Endometrial microvascular endothelial cells (primary cell): ENCODE measurements around the gene ZMIZ1. TPM values are rescaled to one million over a fixed set of nuclear protein-coding genes. Genes with fewer than 3 reads are reported as not detected.

Source experiments
- in situ Hi-C: cut with HindIII; loops from 2 replicates; pipeline ENCODE4 v1.10.0; 2017; ENCODE audit warnings: low sequenced_read_pairs, low pct_unique_long_range_greater_than_20kb; ENCODE audit errors: inconsistent ontology term
- total RNA-seq: library from RNA; depleted of rRNA; stranded (reverse); fragments of >200 nt; gene quantifications from one replicate; pipeline ENCODE4 v1.2.3, GENCODE V29; 2015; ENCODE audit errors: inconsistent ontology term

The ZMIZ1 gene
- total RNA-seq, 1 donor from 2014 or later: 19.5 TPM

DNA sequence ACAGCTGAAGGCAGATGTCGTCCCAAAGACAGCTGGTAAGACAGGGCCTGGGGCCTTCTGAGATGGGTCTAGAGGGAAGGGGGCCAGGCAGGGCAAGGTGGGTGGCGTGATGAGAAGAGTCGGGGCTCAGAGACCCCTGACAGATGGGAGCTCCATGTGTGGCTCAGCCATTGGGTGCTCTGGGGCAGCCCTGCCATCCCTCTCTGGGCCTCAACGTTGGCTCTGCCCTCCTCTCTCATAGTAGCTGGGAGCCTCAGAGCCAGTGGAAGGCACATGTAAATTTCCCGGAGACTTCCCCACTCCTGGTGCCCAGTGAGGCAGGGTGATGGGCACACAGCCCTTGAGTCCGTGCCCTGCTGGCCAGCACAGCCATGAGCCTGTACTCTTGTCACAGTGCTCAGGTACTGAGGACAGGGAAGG lies 280.3 kb downstream of the ZMIZ1 start:
- in situ Hi-C loops: loop anchor here (25.0 kb wide), 1 partner anchor 138 kb away; no protein-coding TSS in a partner anchor

DNA sequence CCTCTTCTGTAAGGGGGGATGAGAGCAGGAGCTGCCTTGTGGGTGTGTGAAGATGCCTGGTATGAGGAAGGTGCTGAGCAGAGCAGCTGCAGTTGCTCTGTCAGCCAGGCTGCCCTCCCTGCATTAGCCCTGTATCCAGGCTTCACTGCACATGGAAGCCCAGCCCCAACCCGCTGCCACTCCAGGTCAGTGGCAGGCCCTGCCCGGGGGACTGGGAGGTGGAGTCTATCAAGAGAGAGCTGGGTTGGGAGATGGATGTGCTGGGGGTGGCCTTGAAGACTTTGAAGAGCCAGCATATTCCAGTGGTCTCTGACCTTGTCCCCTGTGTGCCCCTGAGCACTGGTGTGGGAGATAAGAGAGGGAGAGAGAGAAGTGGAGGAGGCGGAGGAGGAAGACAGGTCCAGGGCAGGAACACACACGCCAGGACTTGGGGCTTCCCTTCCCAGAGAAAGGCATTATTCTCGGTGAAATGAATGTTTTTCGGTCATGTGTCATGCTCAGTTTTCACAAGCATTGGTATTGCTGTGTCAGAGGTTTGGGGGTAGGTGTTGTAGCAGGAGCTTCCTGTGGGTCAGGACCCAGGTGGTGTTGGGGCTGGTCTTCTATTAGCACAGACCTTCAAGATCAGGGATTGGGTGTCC lies 281.1 kb downstream of the ZMIZ1 start:
- in situ Hi-C loops: loop anchor here (25.0 kb wide), 1 partner anchor 137 kb away; no protein-coding TSS in a partner anchor

DNA sequence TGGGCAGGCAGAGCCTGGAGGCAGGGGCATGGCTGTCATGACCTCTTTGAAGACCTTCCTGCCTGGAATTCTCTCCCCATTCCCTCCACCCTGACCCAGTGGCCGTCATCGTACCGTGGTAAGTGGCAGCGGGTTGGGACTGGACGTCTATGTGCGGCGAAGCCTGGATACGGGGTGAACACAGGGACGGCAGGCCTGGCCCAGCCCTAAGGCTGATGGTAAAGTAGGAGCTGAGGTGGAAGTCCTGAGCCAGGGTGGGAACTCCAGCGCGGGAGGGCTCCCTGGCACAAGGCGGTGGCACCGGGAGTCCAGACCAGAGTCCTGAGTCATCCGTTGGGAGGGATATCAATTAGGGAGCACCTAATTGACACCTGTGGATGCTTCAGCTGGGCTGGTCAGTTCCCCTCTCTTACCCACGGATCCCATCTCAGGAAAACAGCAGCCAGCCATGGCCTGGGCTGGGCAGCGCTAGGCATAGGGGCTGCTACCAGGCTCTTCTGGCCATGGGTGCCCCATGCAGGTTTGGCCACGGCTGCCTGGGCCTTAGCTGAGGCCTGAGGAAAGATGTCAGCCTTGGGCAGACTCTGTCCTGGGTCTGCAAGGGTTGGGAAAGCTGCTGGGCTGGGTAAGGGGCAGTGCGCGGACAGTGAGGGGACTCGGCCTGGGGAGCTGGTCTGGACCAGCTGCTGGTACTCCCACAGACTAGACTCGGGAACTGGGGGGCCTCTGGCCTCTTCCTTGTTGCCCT lies 281.8 kb downstream of the ZMIZ1 start:
- in situ Hi-C loops: no loop called here

- in situ Hi-C loops: no loop called here
Observed at GRCh38 chr10:79351332-79351731, 282.6 kb downstream of the ZMIZ1 start.

DNA sequence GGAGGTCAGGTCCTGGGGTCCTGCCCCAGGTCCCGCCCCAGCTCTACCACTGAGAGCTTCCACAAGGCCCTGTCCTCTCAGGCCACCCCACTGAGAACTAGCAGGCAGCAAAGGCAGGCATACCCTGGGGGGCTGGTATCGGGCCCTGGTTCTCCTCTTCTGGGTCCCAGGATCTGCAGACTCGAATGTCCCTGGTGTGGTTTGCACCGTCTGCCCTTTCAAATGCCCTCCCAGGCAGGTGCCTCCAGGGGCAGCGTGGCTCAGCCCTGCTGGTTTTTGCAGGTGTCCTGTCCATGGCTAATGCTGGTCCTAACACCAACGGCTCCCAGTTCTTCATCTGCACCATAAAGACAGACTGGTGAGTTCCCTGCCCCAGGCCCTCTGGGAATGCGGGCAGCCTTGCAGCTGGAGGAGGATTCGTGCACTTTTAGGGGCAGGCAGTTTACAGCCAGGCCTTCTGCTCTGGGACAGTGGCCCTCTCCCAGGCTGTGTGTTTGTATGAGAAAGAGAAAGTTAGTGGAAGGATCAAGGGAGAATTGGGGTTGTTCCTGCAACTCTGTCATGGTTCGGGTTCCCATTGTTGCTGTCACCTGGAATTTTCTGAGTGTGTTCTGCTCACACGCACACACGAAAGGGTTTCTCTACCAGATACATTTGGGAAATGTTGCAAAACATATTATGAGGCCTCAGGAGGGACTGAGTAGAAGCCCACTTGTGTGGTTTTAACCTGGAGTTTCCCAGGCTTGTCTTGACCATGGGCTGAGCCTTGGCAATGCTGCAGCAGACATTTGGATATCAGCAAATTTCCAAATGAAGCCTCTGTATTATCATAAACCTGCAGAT lies 283.5 kb downstream of the ZMIZ1 start:
- in situ Hi-C loops: no loop called here

GRCh38 chr10:79353000-79353406 lies 284.2 kb downstream of the ZMIZ1 start:
- in situ Hi-C loops: no loop called here

DNA sequence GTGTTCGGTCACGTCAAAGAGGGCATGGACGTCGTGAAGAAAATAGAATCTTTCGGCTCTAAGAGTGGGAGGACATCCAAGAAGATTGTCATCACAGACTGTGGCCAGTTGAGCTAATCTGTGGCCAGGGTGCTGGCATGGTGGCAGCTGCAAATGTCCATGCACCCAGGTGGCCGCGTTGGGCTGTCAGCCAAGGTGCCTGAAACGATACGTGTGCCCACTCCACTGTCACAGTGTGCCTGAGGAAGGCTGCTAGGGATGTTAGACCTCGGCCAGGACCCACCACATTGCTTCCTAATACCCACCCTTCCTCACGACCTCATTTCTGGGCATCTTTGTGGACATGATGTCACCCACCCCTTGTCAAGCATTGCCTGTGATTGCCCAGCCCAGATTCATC lies 285.0 kb downstream of the ZMIZ1 start:
- in situ Hi-C loops: no loop called here

GRCh38 chr10:79354141-79354540 lies 285.4 kb downstream of the ZMIZ1 start:
- in situ Hi-C loops: no loop called here

GRCh38 chr10:79354615-79355014 lies 285.8 kb downstream of the ZMIZ1 start:
- in situ Hi-C loops: no loop called here

- in situ Hi-C loops: no loop called here
Observed at GRCh38 chr10:79355420-79356017, 286.8 kb downstream of the ZMIZ1 start.

- in situ Hi-C loops: no loop called here
Observed at GRCh38 chr10:79356104-79356503, 287.3 kb downstream of the ZMIZ1 start.

- in situ Hi-C loops: no loop called here
Observed at GRCh38 chr10:79357180-79357579, 288.4 kb downstream of the ZMIZ1 start.

- in situ Hi-C loops: no loop called here
Observed at GRCh38 chr10:79358811-79359210, 290.0 kb downstream of the ZMIZ1 start.

GRCh38 chr10:79359816-79360498 lies 291.2 kb downstream of the ZMIZ1 start:
- in situ Hi-C loops: no loop called here

- in situ Hi-C loops: no loop called here
Observed at GRCh38 chr10:79360499-79361342, 292.0 kb downstream of the ZMIZ1 start.

DNA sequence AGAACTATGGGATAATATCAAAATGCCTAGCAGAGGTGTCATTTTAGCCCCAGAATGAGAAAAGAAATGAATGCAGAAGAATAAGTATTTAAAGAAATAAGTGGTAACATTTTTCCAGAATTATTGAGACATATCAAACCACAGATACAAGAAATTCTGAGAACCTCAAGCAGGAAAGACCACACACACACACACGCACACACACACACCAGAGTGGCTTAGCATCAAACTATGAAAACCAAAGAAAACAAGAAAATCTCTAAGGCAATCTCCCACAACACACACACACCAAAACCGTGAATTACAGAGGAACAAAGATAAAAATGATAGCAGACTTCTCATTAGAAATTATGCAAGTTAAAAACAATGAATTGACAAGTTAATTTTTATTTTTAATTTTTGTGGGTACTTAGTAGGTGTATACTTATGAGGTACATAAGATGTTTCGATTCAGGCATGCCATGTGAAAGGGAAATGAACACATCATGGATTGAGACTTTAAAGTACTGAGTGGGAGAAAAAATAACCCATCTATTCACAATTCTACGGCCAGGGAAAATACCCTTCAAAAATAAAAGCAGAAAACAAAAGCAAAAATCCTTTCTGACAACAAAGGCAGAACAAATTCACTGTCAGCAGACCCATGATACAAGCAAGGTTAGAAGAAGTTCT lies 293.1 kb downstream of the ZMIZ1 start:
- in situ Hi-C loops: no loop called here
